NT2/D1 (cell line): ENCODE data around the gene PEAK3.

Source experiments
- SUZ12 ChIP-seq: IDR thresholded peaks from 2 replicates; pipeline ENCODE4 v1.6.1; 2011; ENCODE audit not compliant: insufficient read length, insufficient read depth; ENCODE audit errors: extremely low read depth
- YY1 ChIP-seq: IDR thresholded peaks from 2 replicates; pipeline ENCODE4 v1.6.1; 2011; ENCODE audit not compliant: insufficient read length, insufficient read depth
- ZNF274 ChIP-seq: IDR thresholded peaks from 2 replicates; pipeline ENCODE4 v1.6.1; 2011; ENCODE audit warnings: mild to moderate bottlenecking, low read depth, low read length

DNA sequence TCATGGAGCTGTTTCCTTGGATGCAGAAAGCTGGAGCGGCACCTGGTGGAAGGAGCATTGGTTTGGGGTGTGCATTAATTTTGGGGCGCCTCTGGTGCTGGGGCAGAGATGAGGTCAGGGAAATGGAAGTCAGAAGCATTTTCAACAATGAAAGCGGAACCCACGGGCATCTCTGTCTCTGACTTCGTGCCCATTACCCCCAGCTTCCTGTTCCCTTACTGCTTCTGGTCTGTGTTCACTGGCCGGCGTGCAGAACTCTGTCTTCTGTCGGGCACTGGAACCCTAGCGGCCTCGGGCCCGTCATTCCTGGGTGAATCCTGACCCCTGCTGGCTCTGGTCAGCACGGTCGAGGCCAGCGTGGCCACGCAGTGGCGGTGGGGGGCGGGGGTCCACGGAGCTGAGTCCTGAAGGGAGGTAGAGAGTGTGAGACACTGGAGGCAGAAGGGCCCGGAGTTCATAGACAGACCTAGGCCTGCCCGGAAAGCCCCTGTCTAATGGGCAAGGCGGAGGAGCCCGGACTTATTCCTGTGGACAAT is 33.9 kb upstream of the PEAK3 start:
- TF ChIP-seq YY1: no peak
- no peak for TF ChIP-seq ZNF274
- no peak for TF ChIP-seq SUZ12
